Breast epithelium (tissue), 3 donors: ENCODE measurements around the gene DSCAML1.

ENCODE experiments used
- POLR2A ChIP-seq: fragments of 450-650 bp; IDR thresholded peaks from one replicate; pipeline ENCODE4 v1.6.1; 2016; ENCODE audit warnings: antibody characterized with exemption, mild to moderate bottlenecking, moderate library complexity
- TF ChIP-seq, protein P1 (sequence below), 3 donors: fragments of 450-650 bp; IDR thresholded peaks; one replicate each; pipeline ENCODE4 v1.5.1; 2016 to 2017; ENCODE audit warnings: antibody characterized with exemption in 3 of 3, mild to moderate bottlenecking in 3 of 3, moderate library complexity in 3 of 3

DNA sequence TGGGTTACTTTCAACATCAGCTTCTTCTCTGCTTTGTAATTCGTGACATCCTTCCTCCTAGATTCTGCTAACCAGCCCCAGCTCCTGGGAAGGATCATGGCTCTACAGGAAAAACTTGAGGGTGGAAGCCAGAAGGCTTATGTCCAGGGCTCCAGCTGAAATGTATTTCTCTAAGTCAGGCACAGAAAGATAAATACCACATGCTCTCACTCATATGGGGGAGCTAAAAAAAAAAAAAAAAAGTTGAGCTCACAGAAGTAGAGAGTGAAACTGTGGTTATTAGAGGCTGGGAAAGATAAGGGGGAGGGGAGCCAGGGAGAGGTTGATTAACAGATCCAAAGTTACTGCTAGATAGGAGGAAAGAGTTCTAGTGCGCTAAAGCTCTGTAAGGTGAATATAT is 74.9 kb downstream of the DSCAML1 start:
- TF ChIP-seq, protein P1, sequence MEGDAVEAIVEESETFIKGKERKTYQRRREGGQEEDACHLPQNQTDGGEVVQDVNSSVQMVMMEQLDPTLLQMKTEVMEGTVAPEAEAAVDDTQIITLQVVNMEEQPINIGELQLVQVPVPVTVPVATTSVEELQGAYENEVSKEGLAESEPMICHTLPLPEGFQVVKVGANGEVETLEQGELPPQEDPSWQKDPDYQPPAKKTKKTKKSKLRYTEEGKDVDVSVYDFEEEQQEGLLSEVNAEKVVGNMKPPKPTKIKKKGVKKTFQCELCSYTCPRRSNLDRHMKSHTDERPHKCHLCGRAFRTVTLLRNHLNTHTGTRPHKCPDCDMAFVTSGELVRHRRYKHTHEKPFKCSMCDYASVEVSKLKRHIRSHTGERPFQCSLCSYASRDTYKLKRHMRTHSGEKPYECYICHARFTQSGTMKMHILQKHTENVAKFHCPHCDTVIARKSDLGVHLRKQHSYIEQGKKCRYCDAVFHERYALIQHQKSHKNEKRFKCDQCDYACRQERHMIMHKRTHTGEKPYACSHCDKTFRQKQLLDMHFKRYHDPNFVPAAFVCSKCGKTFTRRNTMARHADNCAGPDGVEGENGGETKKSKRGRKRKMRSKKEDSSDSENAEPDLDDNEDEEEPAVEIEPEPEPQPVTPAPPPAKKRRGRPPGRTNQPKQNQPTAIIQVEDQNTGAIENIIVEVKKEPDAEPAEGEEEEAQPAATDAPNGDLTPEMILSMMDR (IDR thresholded peaks at IDR 0.05), result no peak
- no peak for TF ChIP-seq POLR2A
